HepG2 (cell line): Measurements from ENCODE around the gene IL12A. TPM values are rescaled to one million over a fixed set of nuclear protein-coding genes. Genes with fewer than 3 reads are reported as not detected.

Experiments used
- ATAC-seq: fragments of 200-7000 bp; cut with Tn5 transposase; 3 replicates; pipeline ENCODE4 v1.9.1; 2020; ENCODE audit warnings: mild to moderate bottlenecking, moderate library complexity
- BruUV-seq: library from RNA; stranded (reverse); fragments of 400-500 nt; replicated peaks from 2 replicates; lab custom pipeline; 2021; lab: Mats Ljungman, UMichigan
- CTCF ChIA-PET: fragments of 300-600 bp; formaldehyde crosslinking; extraction: SDS; loops from one replicate; lab custom pipeline; 2021; ENCODE audit warnings: low total read pairs, inconsistent platforms, low intra/inter-chr PET ratio; lab: Yijun Ruan, JAX
- POLR2A ChIA-PET: fragments of 350-600 bp; sonication (Branson Sonifier 250); formaldehyde crosslinking; loops from one replicate; lab custom pipeline; 2020; ENCODE audit warnings: antibody characterized with exemption, inconsistent platforms; lab: Yijun Ruan, JAX
- DNase-seq: peaks from one replicate; pipeline ENCODE4 v3.0.0-alpha.2; 2015; ENCODE audit warnings: low spot score
- FAIRE-seq: peaks from 3 replicates; lab custom pipeline; 2011; peaks lifted over from hg19 to GRCh38; lab: Jason Lieb, UNC
- H2AFZ ChIP-seq: one replicate; pipeline ENCODE4 v1.6.1; 2011; ENCODE audit warnings: low read length, inconsistent platforms
- H3K27ac ChIP-seq: fragments of 300-600 bp; 3 replicates; pipeline ENCODE4 v1.8.0; 2011; ENCODE audit warnings: mixed run types, mild to moderate bottlenecking, mixed read lengths, low read length, inconsistent platforms; ENCODE audit not compliant: insufficient read depth; ENCODE audit errors: extremely low read length
- H3K27me3 ChIP-seq, 2 experiments: fragments of 200-600 bp in 1 of 2; 2 replicates in 1 of 2; 3 replicates in 1 of 2; pipeline versions ENCODE4 v1.6.0 to v1.8.0; 2011; ENCODE audit warnings: low read length in 2 of 2, mild to moderate bottlenecking in 2 of 2, moderate library complexity in 2 of 2, inconsistent platforms in 1 of 2; ENCODE audit not compliant: insufficient read depth in 2 of 2, control insufficient read depth in 1 of 2
- H3K36me3 ChIP-seq, 2 experiments: fragments of 200-600 bp in 1 of 2; replicated peaks in 1 of 2; 2 replicates in 1 of 2; 3 replicates in 1 of 2; pipeline versions ENCODE4 v1.5.1 to v1.8.0; 2011; ENCODE audit warnings: low read length in 2 of 2, inconsistent platforms in 1 of 2; ENCODE audit not compliant: insufficient read depth in 2 of 2, control insufficient read depth in 1 of 2
- H3K4me1 ChIP-seq: 2 replicates; pipeline ENCODE4 v1.5.1; 2012; ENCODE audit warnings: low read length, inconsistent platforms; ENCODE audit not compliant: insufficient read depth
- H3K4me2 ChIP-seq: 2 replicates; pipeline ENCODE4 v1.6.0; 2011; ENCODE audit warnings: low read depth, low read length, inconsistent platforms
- H3K4me3 ChIP-seq, 3 experiments: fragments of 200-600 bp in 1 of 3; sonication (generic), shearing (Covaris generic) in 1 of 3; replicated peaks in 1 of 3; 2 replicates each; pipeline ENCODE4 v1.5.1; 2011 to 2016; ENCODE audit warnings: low read length in 3 of 3, inconsistent platforms in 2 of 3, low read depth in 2 of 3, mild to moderate bottlenecking in 2 of 3, control low read depth in 1 of 3, mixed read lengths in 1 of 3; ENCODE audit not compliant: insufficient read depth in 1 of 3
- H3K79me2 ChIP-seq: one replicate; pipeline ENCODE4 v1.6.1; 2011; ENCODE audit warnings: low read length, inconsistent platforms; ENCODE audit not compliant: insufficient read depth
- H3K9ac ChIP-seq: 2 replicates; pipeline ENCODE4 v1.6.0; 2011; ENCODE audit warnings: mild to moderate bottlenecking, low read depth, low read length, inconsistent platforms; ENCODE audit not compliant: insufficient read depth
- H3K9me3 ChIP-seq: 2 replicates; pipeline ENCODE4 v1.5.1; 2012; ENCODE audit warnings: mild to moderate bottlenecking, low read length
- H4K20me1 ChIP-seq: 2 replicates; pipeline ENCODE4 v1.6.0; 2011; ENCODE audit warnings: inconsistent platforms, mild to moderate bottlenecking, low read length, moderate library complexity; ENCODE audit not compliant: insufficient read depth
- GTF3A ChIP-seq: sonication (generic); formaldehyde crosslinking; conservative IDR thresholded peaks from 2 replicates; pipeline ENCODE4 v1.4.0; 2020; ENCODE audit warnings: mild to moderate bottlenecking, missing genetic modification reagents
- HMGXB3 ChIP-seq: sonication (generic); formaldehyde crosslinking; IDR thresholded peaks from 2 replicates; pipeline ENCODE4 v1.4.0; 2020; ENCODE audit warnings: missing genetic modification reagents, borderline replicate concordance
- HNRNPL ChIP-seq: fragments of 200-400 bp; formaldehyde crosslinking; IDR thresholded peaks from 2 replicates; pipeline ENCODE4 v1.6.1; 2017; ENCODE audit warnings: mild to moderate bottlenecking, low read depth, low read length
- PRDM4 ChIP-seq: sonication (generic); formaldehyde crosslinking; IDR thresholded peaks from 2 replicates; pipeline ENCODE4 v1.9.0; 2021; ENCODE audit warnings: missing genetic modification reagents, borderline replicate concordance
- SAP130 ChIP-seq: IDR thresholded peaks from 2 replicates; pipeline ENCODE4 v1.6.1; 2016; ENCODE audit warnings: low read depth
- SP140L ChIP-seq: sonication (generic); formaldehyde crosslinking; IDR thresholded peaks from 2 replicates; pipeline ENCODE4 v1.4.0; 2020; ENCODE audit warnings: missing genetic modification reagents, borderline replicate concordance
- TEAD2 ChIP-seq: sonication (generic); formaldehyde crosslinking; IDR thresholded peaks from 2 replicates; pipeline ENCODE4 v1.9.0; 2021; ENCODE audit warnings: missing genetic modification reagents
- ZBTB10 ChIP-seq: sonication (generic); formaldehyde crosslinking; IDR thresholded peaks from 2 replicates; pipeline ENCODE4 v1.4.0; 2020; ENCODE audit warnings: missing genetic modification reagents, borderline replicate concordance
- ZNF18 ChIP-seq: sonication (generic); formaldehyde crosslinking; IDR thresholded peaks from 2 replicates; pipeline ENCODE4 v1.8.0; 2022; ENCODE audit warnings: mild to moderate bottlenecking, missing genetic modification reagents; ENCODE audit not compliant: insufficient replicate concordance
- ZNF264 ChIP-seq: sonication (generic); formaldehyde crosslinking; IDR thresholded peaks from 2 replicates; pipeline ENCODE4 v1.4.0; 2020; ENCODE audit warnings: missing genetic modification reagents
- ZNF605 ChIP-seq: sonication (generic); formaldehyde crosslinking; IDR thresholded peaks from 2 replicates; pipeline ENCODE4 v1.8.0; 2022; ENCODE audit warnings: mild to moderate bottlenecking, missing genetic modification reagents
- WGBS: methylation state at CpG from one replicate; pipeline ENCODE4 v1.1.6; 2017; ENCODE audit warnings: low lambda C conversion rate; 5-methylcytosine and 5-hydroxymethylcytosine counted together
- in situ Hi-C: cut with HindIII; loops from 2 replicates; pipeline ENCODE4 v1.10.0; 2017; ENCODE audit warnings: low pct_unique_long_range_greater_than_20kb; ENCODE audit not compliant: extremely low pct_ligation_motif_present
- intact Hi-C: fragments of 100-400 bp; cut with micrococcal nuclease; formaldehyde crosslinking; loops from one replicate; pipeline ENCODE4 v1.10.0; 2022; ENCODE audit not compliant: unreplicated experiment
- polyA plus RNA-seq, 8 experiments: library from polyadenylated mRNA; depleted of rRNA in 3 of 8; stranded (reverse) in 7 of 8; unstranded in 1 of 8; fragments of >200 nt; fragmentation: Illumina TruSeq in 4 of 8; extraction: Trizol in 4 of 8; gene quantifications; 2 replicates each; pipeline versions ENCODE4 v1.2.1 to v1.2.3, GENCODE V29; 2011 to 2016; ENCODE audit warnings: low read depth in 4 of 8, missing spikeins in 1 of 8, mixed read lengths in 1 of 8; ENCODE audit not compliant: insufficient read depth in 1 of 8
- total RNA-seq, 5 experiments: library from RNA; depleted of rRNA; stranded (reverse); fragments of >200 nt; fragmentation: Illumina TruSeq; extraction: Trizol; gene quantifications; 2 replicates each; pipeline ENCODE4 v1.2.3, GENCODE V29; 2016; ENCODE audit warnings: low read depth in 1 of 5

The IL12A gene
- total and polyA plus RNA-seq, 2 of the 13 experiments (the other 11 are each of a cell fraction or from before 2014, with no cell fraction given): 0.36 to 1.1 TPM

- in situ Hi-C loops (loop anchor here (5.0 kb wide), 1 partner anchor 74 kb away; no protein-coding TSS in a partner anchor), intact Hi-C loops (loop anchor here (5.0 kb wide), 1 partner anchor 739 kb away; no protein-coding TSS in a partner anchor)
- no TSS peak for BruUV-seq
- Histone ChIP-seq H3K4me2 (no peak overlapping the region), H3K27ac (no peak overlapping the region), H4K20me1 (no peaks in the 10 kb centered on the region), H3K79me2 (no peaks in the 10 kb centered on the region), H3K27me3 (0 out of 5 replicates have a peak, but pooled peaks cover 0 to 3% of the 10 kb centered on the region in 2 experiments), H2AFZ (no peak overlapping the region), H3K36me3 (no peaks in the 10 kb centered on the region), H3K4me3 (no peak overlapping the region), H3K9me3 (no peaks in the 10 kb centered on the region), H3K4me1 (no peaks in the 10 kb centered on the region), H3K9ac (no peak overlapping the region)
- ChIA-PET CTCF (interaction anchor here (2.5 kb wide), 1 partner anchor 72 kb away, joined by 16 read pairs; no protein-coding TSS in a partner anchor), POLR2A (no interaction called here)
- ATAC-seq: no peak
- FAIRE-seq: no peak
- no peak for DNase-seq
- 29% methylated on average over 7 of the region's 7 CpGs for WGBS
- TF ChIP-seq SP140L (CRISPR knock-in tag) (no peak), HNRNPL (no peak), ZNF605 (CRISPR knock-in tag) (no peak), TEAD2 (CRISPR knock-in tag) (no peak), HMGXB3 (CRISPR knock-in tag) (no peak), SAP130 (CRISPR knock-in tag) (no peak), PRDM4 (CRISPR knock-in tag) (no peak), GTF3A (CRISPR knock-in tag) (no peak), ZNF18 (CRISPR knock-in tag) (no peak), ZNF264 (CRISPR knock-in tag) (no peak), ZBTB10 (CRISPR knock-in tag) (no peak)
Measured at GRCh38 chr3:160001148-160001760, 12.6 kb downstream of the IL12A start.
